HepG2 (cell line): ENCODE data around the gene TYROBP. TPM values are rescaled to one million over a fixed set of nuclear protein-coding genes. Genes with fewer than 3 reads are reported as not detected.

ENCODE experiments used
- ARID3A ChIP-seq: IDR thresholded peaks from 2 replicates; pipeline ENCODE4 v1.6.1; 2012; ENCODE audit warnings: low read depth, low read length, improper control_type of control experiment
- ASH2L ChIP-seq: fragments of 300-600, 200-600 bp; sonication (generic); IDR thresholded peaks from 2 replicates; pipeline ENCODE4 v1.7.0; 2017; ENCODE audit warnings: low read depth, mild to moderate bottlenecking, moderate library complexity, mixed read lengths, low read length; ENCODE audit not compliant: insufficient read length
- CEBPB ChIP-seq: IDR thresholded peaks from 2 replicates; pipeline ENCODE4 v1.6.1; 2011; ENCODE audit warnings: low read depth, low read length, improper control_type of control experiment, borderline replicate concordance
- KLF6 ChIP-seq: IDR thresholded peaks from 2 replicates; pipeline ENCODE4 v1.8.0; 2016; ENCODE audit warnings: missing biosample characterization, missing genetic modification reagents
- MXD1 ChIP-seq: sonication (generic); formaldehyde crosslinking; IDR thresholded peaks from 2 replicates; pipeline ENCODE4 v1.4.0; 2020; ENCODE audit warnings: mild to moderate bottlenecking, missing genetic modification reagents
- MZF1 ChIP-seq: sonication (generic); formaldehyde crosslinking; IDR thresholded peaks from 2 replicates; pipeline ENCODE4 v1.8.1; 2023; ENCODE audit warnings: mild to moderate bottlenecking, missing genetic modification reagents, borderline replicate concordance
- NFATC3 ChIP-seq: sonication (generic); formaldehyde crosslinking; IDR thresholded peaks from 2 replicates; pipeline ENCODE4 v1.5.1; 2020; ENCODE audit warnings: mild to moderate bottlenecking, missing genetic modification reagents
- PBX2 ChIP-seq: IDR thresholded peaks from 2 replicates; pipeline ENCODE4 v1.6.1; 2016; ENCODE audit warnings: control low read depth
- SALL2 ChIP-seq: sonication (generic); formaldehyde crosslinking; IDR thresholded peaks from 2 replicates; pipeline ENCODE4 v1.8.1; 2023; ENCODE audit warnings: mild to moderate bottlenecking, missing genetic modification reagents, inconsistent platforms
- TBP ChIP-seq: sonication (generic); formaldehyde crosslinking; IDR thresholded peaks from 2 replicates; pipeline ENCODE4 v1.5.0; 2020; ENCODE audit warnings: missing genetic modification reagents
- ZEB1 ChIP-seq: IDR thresholded peaks from 2 replicates; pipeline ENCODE4 v1.6.1; 2012; ENCODE audit warnings: mild to moderate bottlenecking, low read depth, inconsistent platforms; ENCODE audit not compliant: insufficient replicate concordance
- ZNF282 ChIP-seq: fragments of 450-650 bp; IDR thresholded peaks from 2 replicates; pipeline ENCODE4 v1.6.1; 2018; ENCODE audit not compliant: partially characterized antibody
- ZNF350 ChIP-seq: sonication (generic); formaldehyde crosslinking; IDR thresholded peaks from 2 replicates; pipeline ENCODE4 v1.4.0; 2020; ENCODE audit warnings: mild to moderate bottlenecking, low read depth, missing genetic modification reagents, borderline replicate concordance
- ZSCAN29 ChIP-seq: sonication (generic); formaldehyde crosslinking; conservative IDR thresholded peaks from 2 replicates; pipeline ENCODE4 v1.4.0; 2020; ENCODE audit warnings: mild to moderate bottlenecking, missing genetic modification reagents
- polyA plus RNA-seq, 8 experiments: library from polyadenylated mRNA; depleted of rRNA in 3 of 8; stranded (reverse) in 7 of 8; unstranded in 1 of 8; fragments of >200 nt; fragmentation: Illumina TruSeq in 4 of 8; extraction: Trizol in 4 of 8; gene quantifications; 2 replicates each; pipeline versions ENCODE4 v1.2.1 to v1.2.3, GENCODE V29; 2011 to 2016; ENCODE audit warnings: low read depth in 4 of 8, missing spikeins in 1 of 8, mixed read lengths in 1 of 8; ENCODE audit not compliant: insufficient read depth in 1 of 8
- total RNA-seq, 5 experiments: library from RNA; depleted of rRNA; stranded (reverse); fragments of >200 nt; fragmentation: Illumina TruSeq; extraction: Trizol; gene quantifications; 2 replicates each; pipeline ENCODE4 v1.2.3, GENCODE V29; 2016; ENCODE audit warnings: low read depth in 1 of 5
- TF ChIP-seq, protein P1 (sequence below): sonication (generic); formaldehyde crosslinking; IDR thresholded peaks from 2 replicates; pipeline ENCODE4 v1.9.0; 2021; ENCODE audit warnings: missing genetic modification reagents, borderline replicate concordance
- TF ChIP-seq, protein P2 (sequence below): sonication (generic); formaldehyde crosslinking; IDR thresholded peaks from 2 replicates; pipeline ENCODE4 v1.8.0; 2022; ENCODE audit warnings: mild to moderate bottlenecking, missing genetic modification reagents, moderate library complexity

TYROBP gene
- total and polyA plus RNA-seq, 2 of the 13 experiments (the other 11 are each of a cell fraction or from before 2014, with no cell fraction given) = not detected

- TF ChIP-seq, protein P1, sequence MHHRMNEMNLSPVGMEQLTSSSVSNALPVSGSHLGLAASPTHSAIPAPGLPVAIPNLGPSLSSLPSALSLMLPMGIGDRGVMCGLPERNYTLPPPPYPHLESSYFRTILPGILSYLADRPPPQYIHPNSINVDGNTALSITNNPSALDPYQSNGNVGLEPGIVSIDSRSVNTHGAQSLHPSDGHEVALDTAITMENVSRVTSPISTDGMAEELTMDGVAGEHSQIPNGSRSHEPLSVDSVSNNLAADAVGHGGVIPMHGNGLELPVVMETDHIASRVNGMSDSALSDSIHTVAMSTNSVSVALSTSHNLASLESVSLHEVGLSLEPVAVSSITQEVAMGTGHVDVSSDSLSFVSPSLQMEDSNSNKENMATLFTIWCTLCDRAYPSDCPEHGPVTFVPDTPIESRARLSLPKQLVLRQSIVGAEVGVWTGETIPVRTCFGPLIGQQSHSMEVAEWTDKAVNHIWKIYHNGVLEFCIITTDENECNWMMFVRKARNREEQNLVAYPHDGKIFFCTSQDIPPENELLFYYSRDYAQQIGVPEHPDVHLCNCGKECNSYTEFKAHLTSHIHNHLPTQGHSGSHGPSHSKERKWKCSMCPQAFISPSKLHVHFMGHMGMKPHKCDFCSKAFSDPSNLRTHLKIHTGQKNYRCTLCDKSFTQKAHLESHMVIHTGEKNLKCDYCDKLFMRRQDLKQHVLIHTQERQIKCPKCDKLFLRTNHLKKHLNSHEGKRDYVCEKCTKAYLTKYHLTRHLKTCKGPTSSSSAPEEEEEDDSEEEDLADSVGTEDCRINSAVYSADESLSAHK (CRISPR knock-in tag) = peak; percentile 80; the same call in 1 of the 2 replicates
- TF ChIP-seq ASH2L (no peak), NFATC3 (no peak), MZF1 (CRISPR knock-in tag) (peak; percentile 74; the same call in 1 of the 2 replicates), PBX2 (no peak), ARID3A (no peak), CEBPB (no peak), TBP (CRISPR knock-in tag) (no peak), ZNF282 (no peak), ZSCAN29 (no peak), SALL2 (CRISPR knock-in tag) (peak; percentile 69; the same call in 1 of the 2 replicates), KLF6 (CRISPR knock-in tag) (peak; percentile 99), ZNF350 (CRISPR knock-in tag) (no peak), ZEB1 (no peak), MXD1 (CRISPR knock-in tag) (peak; percentile 94)
- TF ChIP-seq, protein P2, sequence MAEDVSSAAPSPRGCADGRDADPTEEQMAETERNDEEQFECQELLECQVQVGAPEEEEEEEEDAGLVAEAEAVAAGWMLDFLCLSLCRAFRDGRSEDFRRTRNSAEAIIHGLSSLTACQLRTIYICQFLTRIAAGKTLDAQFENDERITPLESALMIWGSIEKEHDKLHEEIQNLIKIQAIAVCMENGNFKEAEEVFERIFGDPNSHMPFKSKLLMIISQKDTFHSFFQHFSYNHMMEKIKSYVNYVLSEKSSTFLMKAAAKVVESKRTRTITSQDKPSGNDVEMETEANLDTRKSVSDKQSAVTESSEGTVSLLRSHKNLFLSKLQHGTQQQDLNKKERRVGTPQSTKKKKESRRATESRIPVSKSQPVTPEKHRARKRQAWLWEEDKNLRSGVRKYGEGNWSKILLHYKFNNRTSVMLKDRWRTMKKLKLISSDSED (CRISPR knock-in tag) = no peak
Measured at GRCh38 chr19:35879770-35880317, 28.3 kb downstream of the TYROBP start (continued).
